IMR-90 (cell line): ENCODE data around the gene KLHL42. TPM values are rescaled to one million over a fixed set of nuclear protein-coding genes. Genes with fewer than 3 reads are reported as not detected.

Experiments used
- ATAC-seq: fragments of 200-7000 bp; cut with Tn5 transposase; 2 replicates; pipeline ENCODE4 v1.9.1; 2020; ENCODE audit warnings: low read depth, mild to moderate bottlenecking, moderate library complexity
- BruUV-seq: library from RNA; stranded (reverse); fragments of 400-500 nt; replicated peaks from 2 replicates; lab custom pipeline; 2021; lab: Mats Ljungman, UMichigan
- CTCF ChIA-PET: fragments of 300-600 bp; formaldehyde crosslinking; extraction: SDS; loops from one replicate; lab custom pipeline; 2021; ENCODE audit warnings: antibody characterized with exemption; lab: Yijun Ruan, JAX
- POLR2A ChIA-PET: fragments of 300-600 bp; sonication (Branson Sonifier 250); formaldehyde crosslinking; loops from one replicate; lab custom pipeline; 2022; ENCODE audit warnings: antibody characterized with exemption; ENCODE audit not compliant: unreplicated experiment; lab: Charles Lee
- DNase-seq: peaks from one replicate; pipeline ENCODE4 v3.0.0; 2013
- H2AFZ ChIP-seq: replicated peaks from 2 replicates; pipeline ENCODE3; 2013; ENCODE audit warnings: low read length, mild to moderate bottlenecking; ENCODE audit not compliant: poor library complexity
- H2AK5ac ChIP-seq: 2 replicates; pipeline ENCODE4 v1.6.1; 2013; ENCODE audit warnings: low read depth, low read length, inconsistent platforms
- H2AK9ac ChIP-seq: replicated peaks from 2 replicates; pipeline ENCODE3; 2013; ENCODE audit warnings: mild to moderate bottlenecking, low read depth, low read length, moderate library complexity; ENCODE audit not compliant: poor library complexity
- H2BK120ac ChIP-seq: 2 replicates; pipeline ENCODE4 v1.6.1; 2013; ENCODE audit warnings: low read depth, low read length, inconsistent platforms
- H2BK15ac ChIP-seq: 3 replicates; pipeline ENCODE4 v1.6.1; 2013; ENCODE audit warnings: low read depth, low read length, inconsistent platforms
- H2BK20ac ChIP-seq: 2 replicates; pipeline ENCODE4 v1.6.1; 2013; ENCODE audit warnings: low read depth, mild to moderate bottlenecking, inconsistent platforms, low read length, moderate library complexity
- H2BK5ac ChIP-seq: 2 replicates; pipeline ENCODE4 v1.6.1; 2013; ENCODE audit warnings: mild to moderate bottlenecking, low read depth, low read length, inconsistent platforms; ENCODE audit not compliant: poor library complexity, severe bottlenecking
- H3K14ac ChIP-seq: replicated peaks from 2 replicates; pipeline ENCODE4 v1.6.1; 2013; ENCODE audit warnings: low read depth, low read length, inconsistent platforms
- H3K18ac ChIP-seq: 2 replicates; pipeline ENCODE4 v1.6.1; 2013; ENCODE audit warnings: low read depth, low read length, control low read depth
- H3K23ac ChIP-seq: 2 replicates; pipeline ENCODE4 v1.6.1; 2013; ENCODE audit warnings: low read depth, low read length, inconsistent platforms
- H3K27ac ChIP-seq: 2 replicates; pipeline ENCODE4 v1.5.1; 2013; ENCODE audit warnings: mild to moderate bottlenecking, control low read depth, low read length; ENCODE audit not compliant: insufficient read depth
- H3K27me3 ChIP-seq: 2 replicates; pipeline ENCODE4 v1.6.1; 2013; ENCODE audit warnings: low read length; ENCODE audit not compliant: control insufficient read depth, insufficient read depth
- H3K36me3 ChIP-seq: 2 replicates; pipeline ENCODE4 v1.6.1; 2013; ENCODE audit warnings: low read length, mixed read lengths; ENCODE audit not compliant: control insufficient read depth, insufficient read depth
- H3K4ac ChIP-seq: 2 replicates; pipeline ENCODE4 v1.6.1; 2013; ENCODE audit warnings: low read depth, low read length, inconsistent platforms
- H3K4me1 ChIP-seq: 2 replicates; pipeline ENCODE4 v1.6.1; 2013; ENCODE audit warnings: low read length, mixed read lengths; ENCODE audit not compliant: control insufficient read depth, insufficient read depth
- H3K4me2 ChIP-seq: 2 replicates; pipeline ENCODE4 v1.6.1; 2013; ENCODE audit warnings: low read depth, mild to moderate bottlenecking, control low read depth, low read length, moderate library complexity
- H3K4me3 ChIP-seq: 2 replicates; pipeline ENCODE4 v1.5.1; 2013; ENCODE audit warnings: low read depth, mild to moderate bottlenecking, control low read depth, low read length, moderate library complexity; ENCODE audit not compliant: insufficient read depth
- H3K56ac ChIP-seq: 2 replicates; pipeline ENCODE4 v1.6.1; 2013; ENCODE audit warnings: low read length, inconsistent platforms; ENCODE audit not compliant: insufficient read depth; ENCODE audit errors: extremely low read depth
- H3K79me1 ChIP-seq, 2 experiments: 2 replicates each; pipeline ENCODE4 v1.6.1; 2013; ENCODE audit warnings: low read length in 2 of 2, inconsistent platforms in 1 of 2, low read depth in 1 of 2
- H3K9ac ChIP-seq: 2 replicates; pipeline ENCODE4 v1.6.1; 2013; ENCODE audit warnings: low read depth, low read length, control low read depth
- H3K9me1 ChIP-seq: 2 replicates; pipeline ENCODE4 v1.6.1; 2013; ENCODE audit warnings: low read length, inconsistent platforms; ENCODE audit not compliant: insufficient read depth
- H3K9me3 ChIP-seq: 2 replicates; pipeline ENCODE4 v1.6.1; 2013; ENCODE audit warnings: low read length; ENCODE audit not compliant: control insufficient read depth, insufficient read depth
- H4K20me1 ChIP-seq: 2 replicates; pipeline ENCODE4 v1.6.1; 2013; ENCODE audit warnings: low read length, inconsistent platforms; ENCODE audit not compliant: insufficient read depth
- H4K5ac ChIP-seq: 2 replicates; pipeline ENCODE4 v1.6.1; 2013; ENCODE audit warnings: mild to moderate bottlenecking, low read depth, low read length, control low read depth
- H4K8ac ChIP-seq, 2 experiments: 2 replicates each; pipeline ENCODE4 v1.6.1; 2013; ENCODE audit warnings: low read depth in 2 of 2, low read length in 2 of 2, control low read depth in 1 of 2, inconsistent platforms in 1 of 2
- H4K91ac ChIP-seq: 2 replicates; pipeline ENCODE4 v1.6.1; 2013; ENCODE audit warnings: low read depth, low read length, inconsistent platforms; ENCODE audit not compliant: insufficient read depth
- RFX5 ChIP-seq: IDR thresholded peaks from 2 replicates; pipeline ENCODE4 v1.8.0; 2012; ENCODE audit warnings: low read depth, mild to moderate bottlenecking, low read length, moderate library complexity
- WGBS, 2 experiments: methylation state at CpG; one replicate each; pipeline versions ENCODE4 v1.1.5 to v1.1.7; 2013; ENCODE audit warnings: missing lambda C conversion rate in 2 of 2; ENCODE audit not compliant: insufficient read length in 1 of 2; ENCODE audit errors: extremely low coverage in 2 of 2; 5-methylcytosine and 5-hydroxymethylcytosine counted together
- dilution Hi-C: fragments of 300-500 bp; cut with HindIII; formaldehyde crosslinking; loops from one replicate; pipeline ENCODE4 v1.14.3; 2018; ENCODE audit warnings: low sequenced_read_pairs; ENCODE audit not compliant: unreplicated experiment
- in situ Hi-C: fragments of 300-500 bp; cut with MboI; formaldehyde crosslinking; loops from 3 replicates; pipeline ENCODE4 v1.14.3; 2019; ENCODE audit warnings: low sequenced_read_pairs, inconsistent platforms, mixed read lengths
- intact Hi-C: fragments of 100-400 bp; cut with micrococcal nuclease; formaldehyde crosslinking; loops from 2 replicates; pipeline ENCODE4 v1.10.0; 2022
- polyA plus RNA-seq, 3 experiments: library from polyadenylated mRNA; depleted of rRNA; stranded (reverse); fragments of >200 nt; gene quantifications; 2 replicates each; pipeline ENCODE4 v1.2.3, GENCODE V29; 2012; ENCODE audit warnings: low replicate concordance in 1 of 3
- total RNA-seq: library from RNA; depleted of rRNA; stranded (reverse); fragments of >200 nt; gene quantifications from 2 replicates; pipeline ENCODE4 v1.2.3, GENCODE V29; 2012

The KLHL42 gene
- total and polyA plus RNA-seq, 2 of the 4 experiments (the other 2 are of a cell fraction): 16.7 to 28.3 TPM

- no peak overlapping the region for H3K23ac ChIP-seq
- H3K27ac ChIP-seq: no peak overlapping the region
- H4K20me1 ChIP-seq: no peaks in the 10 kb centered on the region
- intact Hi-C loops: no loop called here
- no peak overlapping the region for H2BK120ac ChIP-seq
- no peak overlapping the region for H2BK15ac ChIP-seq
- no peak overlapping the region for H3K9ac ChIP-seq
- no peak overlapping the region for H2AK9ac ChIP-seq
- no peak overlapping the region for H3K4ac ChIP-seq
- no peak overlapping the region for H3K4me3 ChIP-seq
- ATAC-seq: peak; percentile 54; the same call in 1 of the 2 replicates
- H2AK5ac ChIP-seq: no peak overlapping the region
- dilution Hi-C loops: no loop called here
- H3K18ac ChIP-seq: no peak overlapping the region
- TF ChIP-seq RFX5: no peak
- BruUV-seq: no TSS peak
- no peaks in the 10 kb centered on the region for H3K9me1 ChIP-seq
- no peak overlapping the region for H3K14ac ChIP-seq
- DNase-seq: peak; percentile 52
- no peaks in the 10 kb centered on the region for H3K4me1 ChIP-seq
- no peak overlapping the region for H2AFZ ChIP-seq
- no peaks in the 10 kb centered on the region for H3K79me1 ChIP-seq
- H3K4me2 ChIP-seq: no peak overlapping the region
- ChIA-PET CTCF (no interaction called here), POLR2A (no interaction called here)
- H3K36me3 ChIP-seq: no peaks in the 10 kb centered on the region
- H2BK20ac ChIP-seq: no peak overlapping the region
- no peak overlapping the region for H2BK5ac ChIP-seq
- no peak overlapping the region for H3K56ac ChIP-seq
- in situ Hi-C loops: no loop called here
- H3K9me3 ChIP-seq: no peaks in the 10 kb centered on the region
- WGBS, 2 experiments: no CpG with 5 or more reads among the region's 3 CpGs
- H4K8ac ChIP-seq: no peak overlapping the region
- H3K27me3 ChIP-seq: no peaks in the 10 kb centered on the region
- no peak overlapping the region for H4K91ac ChIP-seq
- H4K5ac ChIP-seq: no peak overlapping the region
Measured at GRCh38 chr12:27828196-27828595, 48.2 kb downstream of the KLHL42 start.
